DOHH2 (cell line): Measurements from ENCODE around the gene SNX17.

Experiments used
- H3F3A ChIP-seq: fragments of 200-600 bp; sonication (generic), shearing (Covaris generic); 2 replicates; pipeline ENCODE4 v1.6.0; 2016; ENCODE audit warnings: antibody characterized with exemption, mild to moderate bottlenecking; ENCODE audit not compliant: control insufficient read depth, insufficient read depth
- H3K27ac ChIP-seq: fragments of 200-600 bp; sonication (generic); 2 replicates; pipeline ENCODE4 v1.5.1; 2014; ENCODE audit warnings: low read depth, mild to moderate bottlenecking, low read length, moderate library complexity
- H3K27me3 ChIP-seq: fragments of 200-600 bp; sonication (generic); 2 replicates; pipeline ENCODE4 v1.6.1; 2014; ENCODE audit warnings: mild to moderate bottlenecking, low read length, mixed read lengths; ENCODE audit not compliant: control insufficient read depth
- H3K36me3 ChIP-seq: fragments of 200-600 bp; sonication (generic); 2 replicates; pipeline ENCODE4 v1.6.1; 2014; ENCODE audit warnings: mild to moderate bottlenecking, low read length, moderate library complexity, mixed read lengths; ENCODE audit not compliant: control insufficient read depth
- H3K4me1 ChIP-seq: fragments of 200-600 bp; sonication (generic); 2 replicates; pipeline ENCODE4 v1.6.1; 2014; ENCODE audit warnings: mild to moderate bottlenecking, low read length, mixed read lengths; ENCODE audit not compliant: control insufficient read depth
- H3K4me2 ChIP-seq: fragments of 200-600 bp; sonication (generic); 2 replicates; pipeline ENCODE4 v1.6.0; 2014; ENCODE audit warnings: mild to moderate bottlenecking, low read length, moderate library complexity
- H3K4me3 ChIP-seq: fragments of 200-600 bp; sonication (generic); 2 replicates; pipeline ENCODE4 v1.5.1; 2014; ENCODE audit warnings: mild to moderate bottlenecking, low read length, mixed read lengths
- H3K79me2 ChIP-seq: fragments of 200-600 bp; sonication (generic); 2 replicates; pipeline ENCODE4 v1.6.1; 2014; ENCODE audit warnings: mild to moderate bottlenecking, low read length, mixed read lengths; ENCODE audit not compliant: control insufficient read depth
- H3K9me2 ChIP-seq: fragments of 200-600 bp; sonication (generic); replicated peaks from 2 replicates; pipeline ENCODE4 v1.6.1; 2014; ENCODE audit warnings: mild to moderate bottlenecking, low read length, mixed read lengths; ENCODE audit not compliant: control insufficient read depth
- H3K9me3 ChIP-seq: fragments of 200-600 bp; sonication (generic); 2 replicates; pipeline ENCODE4 v1.6.1; 2014; ENCODE audit warnings: antibody characterized with exemption, low read length, mixed read lengths; ENCODE audit not compliant: control insufficient read depth, insufficient read depth
- H4K20me1 ChIP-seq: fragments of 200-600 bp; sonication (generic); 2 replicates; pipeline ENCODE4 v1.6.0; 2014; ENCODE audit warnings: low read depth, mild to moderate bottlenecking, antibody characterized with exemption, low read length, moderate library complexity; ENCODE audit not compliant: control insufficient read depth, insufficient read depth
- CTCF ChIP-seq: fragments of 200-600 bp; sonication (generic); IDR thresholded peaks from one replicate; pipeline ENCODE4 v1.5.1; 2014; ENCODE audit warnings: antibody characterized with exemption, mild to moderate bottlenecking, low read depth, low read length; ENCODE audit not compliant: poor library complexity, severe bottlenecking
- EZH2phosphoT487 ChIP-seq: fragments of 200-600 bp; sonication (generic); IDR thresholded peaks from 2 replicates; pipeline ENCODE4 v1.6.1; 2017; ENCODE audit warnings: borderline replicate concordance, mild to moderate bottlenecking, antibody characterized with exemption, low read length, moderate library complexity, mixed read lengths

The SNX17 gene

GRCh38 chr2:27412419-27413152, 42.2 kb downstream of the SNX17 start:
- TF ChIP-seq EZH2phosphoT487 (no peak), CTCF (no peak)
- no peaks in the 10 kb centered on the region for H3K9me3 ChIP-seq
- no peak overlapping the region for H3K27ac ChIP-seq
- H3K9me2 ChIP-seq, result no peaks in the 10 kb centered on the region
- peaks cover 14% of the 10 kb centered on the region for H3K36me3 ChIP-seq
- H4K20me1 ChIP-seq, result no peaks in the 10 kb centered on the region; the same call in 1 of the 2 replicates
- H3K4me3 ChIP-seq, result no peak overlapping the region
- peaks cover 14% of the 10 kb centered on the region for H3K4me1 ChIP-seq
- peaks cover 22% of the 10 kb centered on the region for H3K79me2 ChIP-seq
- H3K27me3 ChIP-seq, result 0 out of 2 replicates have a peak, but pooled peaks cover 2% of the 10 kb centered on the region
- H3K4me2 ChIP-seq, result no peak overlapping the region
- H3F3A ChIP-seq, result no peaks in the 10 kb centered on the region

GRCh38 chr2:27416151-27416550, 45.7 kb downstream of the SNX17 start:
- Histone ChIP-seq H3K4me1 (no peaks in the 10 kb centered on the region), H3K79me2 (no peaks in the 10 kb centered on the region), H3K4me3 (no peak overlapping the region), H3K9me2 (no peaks in the 10 kb centered on the region), H3K36me3 (no peaks in the 10 kb centered on the region), H3K27ac (no peak overlapping the region), H3F3A (no peaks in the 10 kb centered on the region), H4K20me1 (no peaks in the 10 kb centered on the region), H3K9me3 (no peaks in the 10 kb centered on the region), H3K4me2 (no peak overlapping the region), H3K27me3 (0 out of 2 replicates have a peak, but pooled peaks cover 2% of the 10 kb centered on the region)
- TF ChIP-seq EZH2phosphoT487, result no peak
- no peak for TF ChIP-seq CTCF

GRCh38 chr2:27420996-27421395, 50.6 kb downstream of the SNX17 start:
- Histone ChIP-seq H3K79me2 (no peaks in the 10 kb centered on the region), H3K9me2 (no peaks in the 10 kb centered on the region), H3K36me3 (no peaks in the 10 kb centered on the region), H3K27me3 (no peaks in the 10 kb centered on the region), H3F3A (no peaks in the 10 kb centered on the region), H3K4me2 (no peak overlapping the region), H3K4me1 (no peaks in the 10 kb centered on the region), H4K20me1 (no peaks in the 10 kb centered on the region), H3K27ac (no peak overlapping the region), H3K9me3 (no peaks in the 10 kb centered on the region), H3K4me3 (no peak overlapping the region)
- TF ChIP-seq EZH2phosphoT487 (no peak), CTCF (no peak)
